OCI-LY1 (cell line): ENCODE results near the gene INPP4A.

Experiments
- EZH2 ChIP-seq: fragments of 200-600 bp; sonication (generic), shearing (Covaris generic); IDR thresholded peaks from 2 replicates; pipeline ENCODE4 v1.8.0; 2017; ENCODE audit warnings: borderline replicate concordance, mixed run types, mild to moderate bottlenecking, antibody characterized with exemption, low read length, moderate library complexity, mixed read lengths
- TF ChIP-seq, protein P1 (sequence below): fragments of 200-600 bp; sonication (generic), shearing (Covaris generic); IDR thresholded peaks from 2 replicates; pipeline ENCODE4 v1.5.1; 2017; ENCODE audit warnings: mild to moderate bottlenecking, antibody characterized with exemption, low read length, moderate library complexity, mixed read lengths

DNA sequence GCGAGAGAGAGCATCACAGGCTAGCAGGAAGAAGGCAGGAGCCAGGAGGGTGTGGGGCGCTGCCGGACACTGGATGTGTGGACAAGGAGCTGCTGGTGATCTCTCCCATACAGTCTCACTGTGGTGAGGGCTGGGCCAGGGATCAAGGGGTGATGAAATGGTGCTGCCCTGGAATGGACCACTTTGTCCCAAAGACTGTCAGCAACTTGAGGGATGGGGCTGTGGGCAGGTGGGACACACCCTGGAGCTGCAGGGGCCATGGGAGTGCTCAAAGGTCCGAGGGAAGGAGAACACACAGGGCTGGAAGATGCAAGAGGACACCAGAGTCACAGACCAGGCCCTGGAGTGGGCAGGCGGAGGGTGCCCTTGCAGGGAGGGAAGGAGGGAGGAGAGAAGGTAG lies 125.7 kb downstream of the INPP4A start:
- TF ChIP-seq, protein P1, sequence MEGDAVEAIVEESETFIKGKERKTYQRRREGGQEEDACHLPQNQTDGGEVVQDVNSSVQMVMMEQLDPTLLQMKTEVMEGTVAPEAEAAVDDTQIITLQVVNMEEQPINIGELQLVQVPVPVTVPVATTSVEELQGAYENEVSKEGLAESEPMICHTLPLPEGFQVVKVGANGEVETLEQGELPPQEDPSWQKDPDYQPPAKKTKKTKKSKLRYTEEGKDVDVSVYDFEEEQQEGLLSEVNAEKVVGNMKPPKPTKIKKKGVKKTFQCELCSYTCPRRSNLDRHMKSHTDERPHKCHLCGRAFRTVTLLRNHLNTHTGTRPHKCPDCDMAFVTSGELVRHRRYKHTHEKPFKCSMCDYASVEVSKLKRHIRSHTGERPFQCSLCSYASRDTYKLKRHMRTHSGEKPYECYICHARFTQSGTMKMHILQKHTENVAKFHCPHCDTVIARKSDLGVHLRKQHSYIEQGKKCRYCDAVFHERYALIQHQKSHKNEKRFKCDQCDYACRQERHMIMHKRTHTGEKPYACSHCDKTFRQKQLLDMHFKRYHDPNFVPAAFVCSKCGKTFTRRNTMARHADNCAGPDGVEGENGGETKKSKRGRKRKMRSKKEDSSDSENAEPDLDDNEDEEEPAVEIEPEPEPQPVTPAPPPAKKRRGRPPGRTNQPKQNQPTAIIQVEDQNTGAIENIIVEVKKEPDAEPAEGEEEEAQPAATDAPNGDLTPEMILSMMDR, result no peak
- no peak for TF ChIP-seq EZH2
